ENCODE data around the gene LTF.

The LTF gene

GRCh38 chr3:46467562-46467961, 2.9 kb upstream of the LTF start:
- DNase-seq: no peak

GRCh38 chr3:46466871-46467403, 2.2 kb upstream of the LTF start:
- no peak for DNase-seq

DNA sequence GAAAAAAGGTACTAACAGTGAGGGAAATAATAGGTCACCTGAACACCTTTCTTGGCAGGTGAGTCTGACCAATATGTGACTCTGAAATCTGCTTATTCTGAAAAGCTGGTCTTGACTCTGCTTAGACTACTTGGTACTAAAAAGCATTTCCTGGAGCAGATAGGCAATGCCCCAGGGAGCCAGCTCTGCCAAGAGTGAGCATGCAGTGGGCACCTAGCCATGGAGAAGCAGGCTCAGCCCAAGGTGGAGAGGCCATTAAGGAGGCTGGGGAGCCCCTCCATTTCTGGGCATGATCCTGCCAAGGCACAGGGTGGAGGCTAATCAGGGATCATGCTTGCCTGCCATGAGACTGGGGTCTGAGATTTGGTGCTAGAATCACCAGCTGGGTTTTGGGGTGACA, 1.6 kb upstream of the LTF start:
- no peak for DNase-seq

DNA sequence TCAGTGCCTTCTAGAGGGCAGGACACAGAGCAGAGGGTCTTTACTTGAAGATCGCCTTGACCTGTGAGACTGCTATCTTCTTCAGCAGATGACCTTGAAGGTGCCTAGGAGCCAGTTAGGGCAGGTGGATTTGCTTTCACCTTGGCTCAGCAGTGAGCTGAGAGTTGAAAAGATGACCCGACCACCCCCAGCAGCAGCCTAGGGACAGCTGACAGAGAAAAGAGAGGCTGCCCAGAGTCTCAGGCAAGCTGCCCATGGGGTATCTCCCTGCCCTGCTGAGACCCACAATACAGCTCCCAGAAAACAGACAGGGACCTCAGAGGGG, 453 bp upstream of the LTF start:
- DNase-seq: no peak

GRCh38 chr3:46463868-46464241, 850 bp downstream of the LTF start:
- no peak for DNase-seq

DNA sequence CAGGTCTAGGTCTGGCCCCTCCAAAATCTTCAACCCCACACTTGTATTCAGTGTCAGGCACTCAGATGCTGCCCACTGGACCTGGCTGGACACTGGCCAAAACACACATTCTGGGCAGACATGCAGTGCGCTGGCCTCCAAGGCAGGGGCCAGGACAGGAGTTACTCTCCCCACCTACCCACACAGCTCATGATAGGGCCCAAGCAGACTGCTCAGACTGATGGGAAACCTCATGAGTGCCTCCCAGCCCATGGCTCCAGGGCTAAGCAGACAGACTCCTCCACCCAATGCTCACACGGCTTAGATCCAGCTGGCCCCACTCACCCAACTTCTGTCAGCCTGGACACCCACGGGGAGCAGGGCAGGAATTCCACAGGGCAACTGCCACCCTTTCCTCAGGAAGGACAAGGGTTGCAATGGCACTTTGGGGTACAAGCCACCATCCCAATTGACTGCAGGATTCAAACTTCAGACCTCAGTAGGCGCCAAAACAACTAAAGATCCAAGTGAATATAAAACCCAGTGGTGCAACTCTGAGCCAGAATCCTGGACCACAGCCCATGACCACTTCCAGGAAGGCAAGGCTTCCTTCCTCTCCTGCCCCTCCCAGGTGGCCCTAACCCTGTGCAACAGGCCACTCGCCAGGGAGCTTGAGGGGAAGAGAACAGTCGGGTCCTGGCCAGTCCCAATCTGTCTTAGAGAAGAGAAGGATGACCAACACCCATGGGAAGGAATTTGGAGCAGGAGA, 1.4 kb downstream of the LTF start:
- no peak for DNase-seq

DNA sequence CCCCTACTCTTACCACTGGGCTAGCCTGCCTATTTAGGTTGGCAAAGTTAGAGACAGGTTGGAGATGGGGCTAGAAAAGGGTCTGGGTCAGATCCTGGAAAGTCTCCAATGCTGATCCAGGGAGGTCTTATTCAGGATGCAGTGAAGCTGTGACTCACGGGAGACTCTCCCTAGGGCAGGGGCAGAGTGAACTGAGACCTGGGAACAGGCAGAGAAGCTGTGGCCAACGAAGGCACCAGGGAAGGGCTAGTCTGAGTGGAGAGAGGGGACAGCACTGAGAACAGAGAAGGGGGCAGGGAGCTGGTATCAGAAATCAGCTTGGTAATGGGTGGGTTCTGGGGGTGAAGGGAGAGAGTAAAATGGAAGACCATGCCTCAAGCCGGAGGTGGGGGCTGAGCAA, 2.2 kb downstream of the LTF start:
- DNase-seq: no peak

- DNase-seq: no peak
Measured at GRCh38 chr3:46462111-46462510, 2.6 kb downstream of the LTF start.

DNA sequence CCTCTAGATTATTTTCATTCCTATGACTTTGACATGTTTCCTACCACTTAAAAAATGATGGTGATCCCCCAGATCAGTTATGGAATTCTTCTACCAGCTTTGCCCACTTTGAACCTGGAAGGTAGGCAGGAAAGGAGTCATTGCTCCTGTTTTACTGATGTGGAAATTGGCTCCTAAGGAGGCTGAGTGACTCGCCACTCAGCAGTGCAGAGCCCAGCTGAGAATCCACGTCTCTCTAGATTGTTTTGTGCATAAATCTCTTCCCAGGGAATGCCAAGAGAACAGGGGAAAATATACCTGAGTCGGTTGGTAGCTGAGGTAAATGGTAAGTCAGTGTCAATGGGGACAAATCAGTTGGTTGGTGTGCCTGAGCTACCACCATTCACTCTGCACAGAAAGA, 4.7 kb downstream of the LTF start:
- DNase-seq: no peak

GRCh38 chr3:46456118-46456517, 8.6 kb downstream of the LTF start:
- DNase-seq: no peak

DNA sequence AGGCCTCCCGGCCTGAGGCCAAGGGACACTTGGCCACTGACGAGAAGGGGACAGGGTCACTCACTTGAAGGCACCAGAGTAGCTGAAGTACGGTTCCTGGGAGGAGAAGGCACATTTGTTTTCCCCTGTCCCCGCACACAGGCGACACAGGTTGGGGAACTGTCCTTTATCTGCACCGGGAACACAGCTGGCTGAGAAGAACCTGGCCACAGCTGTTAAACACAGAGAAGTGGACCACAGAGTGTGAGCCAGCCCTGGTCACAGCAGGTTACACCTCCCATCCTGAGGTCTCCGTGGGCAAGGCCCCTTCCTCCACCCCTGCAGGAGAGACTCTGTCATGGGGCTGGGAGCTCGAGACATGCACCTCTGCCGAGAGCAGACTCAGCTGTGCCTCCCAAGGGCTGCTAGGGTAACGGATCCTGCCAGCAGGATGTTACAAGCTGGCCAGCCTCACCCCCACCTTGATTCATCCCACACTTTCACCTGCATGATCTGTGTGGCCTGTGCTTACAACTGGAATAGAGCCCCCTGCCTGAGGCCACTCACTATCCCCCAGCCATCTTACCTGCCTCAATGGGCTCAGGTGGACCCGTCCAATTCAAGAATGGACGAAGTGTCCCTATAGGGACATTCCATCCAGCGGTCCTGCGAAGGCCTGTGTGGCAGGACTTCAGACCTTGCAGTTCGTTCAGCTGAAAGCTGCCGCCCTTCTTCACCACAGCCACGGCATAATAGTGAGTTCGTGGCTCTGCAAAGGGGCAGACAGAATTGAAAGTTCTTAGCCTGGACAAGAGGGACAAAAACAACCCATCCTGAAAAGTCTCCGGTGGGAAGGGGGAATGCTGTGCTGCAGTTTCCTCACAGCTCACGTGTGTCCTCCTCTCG, 9.2 kb downstream of the LTF start:
- no peak for DNase-seq

GRCh38 chr3:46454606-46455005, 10.1 kb downstream of the LTF start:
- no peak for DNase-seq

GRCh38 chr3:46454209-46454595, 10.5 kb downstream of the LTF start:
- DNase-seq: no peak

GRCh38 chr3:46453526-46454208, 11.0 kb downstream of the LTF start:
- no peak for DNase-seq

- no peak for DNase-seq
Measured at GRCh38 chr3:46449755-46450552, 14.8 kb downstream of the LTF start.

GRCh38 chr3:46448721-46449120, 16.0 kb downstream of the LTF start:
- DNase-seq: no peak

DNA sequence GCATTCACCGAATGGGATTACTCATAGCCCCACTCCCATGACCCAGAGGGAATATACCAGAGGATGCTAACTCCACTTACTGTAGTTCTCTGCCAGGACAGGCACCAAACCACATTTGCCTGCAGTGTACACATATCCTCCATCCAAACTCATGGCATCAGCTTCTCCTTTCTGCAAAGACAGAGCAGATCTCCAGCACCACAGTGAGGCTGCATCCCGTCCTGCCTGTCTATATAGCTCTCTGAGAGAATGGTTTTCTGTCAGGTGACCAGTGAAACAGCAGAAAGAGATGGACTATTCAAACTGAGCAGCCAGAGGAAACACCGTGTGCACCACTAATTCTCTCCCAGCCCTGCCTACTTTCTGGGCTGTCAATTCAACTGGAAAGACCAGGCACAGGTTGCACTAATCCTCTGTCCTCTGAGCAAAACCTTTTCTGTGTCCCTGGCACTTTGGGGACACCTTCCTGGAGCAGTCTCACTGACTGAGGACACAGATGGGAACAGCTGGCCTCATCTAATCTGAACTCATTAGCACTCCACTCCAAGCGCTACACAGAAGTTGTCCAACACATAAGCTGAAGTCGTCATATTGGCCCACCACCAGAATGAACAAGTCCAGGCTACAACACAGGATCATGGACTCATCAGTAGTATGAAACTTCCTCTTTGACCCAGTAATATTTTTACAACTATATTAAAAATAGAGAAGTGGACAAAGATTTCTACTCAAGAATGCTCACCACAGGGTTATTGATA, 17.3 kb downstream of the LTF start:
- no peak for DNase-seq

GRCh38 chr3:46442576-46443530, 21.9 kb downstream of the LTF start:
- no peak for DNase-seq

DNA sequence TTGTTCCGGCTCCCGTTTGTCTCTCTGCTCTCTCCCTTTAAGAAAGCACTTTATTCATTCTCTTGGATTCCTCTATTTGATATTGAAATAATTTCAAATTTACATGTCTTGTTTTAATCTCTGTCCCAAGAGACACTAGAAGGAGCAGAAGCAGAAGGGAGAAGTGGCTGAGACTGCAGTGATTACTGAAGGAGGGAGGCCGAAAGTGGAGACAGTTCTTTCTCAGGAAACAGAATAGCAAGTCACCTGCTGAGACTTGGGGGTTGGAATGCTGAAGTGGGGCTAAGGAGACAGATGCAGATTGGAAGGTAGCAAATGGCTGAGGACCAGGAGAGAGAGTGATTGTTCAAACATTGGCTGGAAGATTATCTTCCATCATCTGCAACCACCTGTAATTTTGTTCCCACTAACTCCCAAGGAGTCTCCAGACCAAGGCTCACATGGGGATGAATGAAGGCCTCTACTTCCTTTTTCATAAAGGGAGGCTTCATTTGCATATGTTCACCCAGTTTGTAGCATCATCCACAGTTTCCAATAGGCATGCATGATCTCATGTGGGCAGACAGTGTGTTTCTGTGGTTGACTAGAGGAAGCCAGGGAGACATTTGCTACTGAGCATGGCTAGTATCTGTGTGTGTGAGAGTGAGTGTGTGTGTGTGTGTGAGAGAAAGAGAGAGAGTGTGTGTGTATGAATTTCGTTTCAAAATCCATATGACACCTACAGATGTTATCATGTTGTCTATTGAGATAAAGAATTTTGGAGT, 24.0 kb downstream of the LTF start:
- DNase-seq: no peak

GRCh38 chr3:46438831-46439230, 25.9 kb downstream of the LTF start:
- no peak for DNase-seq

All from DMS79 (cell line).